ENCODE measurements around the gene LTB.

Gene LTB, protein sequence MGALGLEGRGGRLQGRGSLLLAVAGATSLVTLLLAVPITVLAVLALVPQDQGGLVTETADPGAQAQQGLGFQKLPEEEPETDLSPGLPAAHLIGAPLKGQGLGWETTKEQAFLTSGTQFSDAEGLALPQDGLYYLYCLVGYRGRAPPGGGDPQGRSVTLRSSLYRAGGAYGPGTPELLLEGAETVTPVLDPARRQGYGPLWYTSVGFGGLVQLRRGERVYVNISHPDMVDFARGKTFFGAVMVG

DNA sequence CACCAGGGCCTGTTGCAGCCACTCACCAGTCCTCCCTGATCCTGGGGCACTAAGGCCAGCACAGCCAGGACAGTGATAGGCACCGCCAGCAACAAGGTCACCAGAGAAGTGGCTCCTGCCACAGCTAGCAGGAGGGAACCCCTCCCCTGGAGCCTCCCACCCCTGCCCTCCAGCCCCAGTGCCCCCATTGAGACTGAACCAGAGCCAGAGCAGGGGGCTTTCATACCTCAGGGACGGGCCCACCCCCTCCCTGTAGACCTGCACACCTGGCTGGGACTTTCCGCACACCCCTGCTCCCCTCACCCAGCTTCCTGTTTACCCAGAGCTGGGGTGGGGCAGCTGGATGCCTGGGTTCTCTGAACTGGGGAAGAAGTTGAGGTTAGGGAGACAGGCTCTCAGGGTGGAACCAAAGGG lies at the start of gene LTB:
Gene LTB (minus strand): TSS at position 195 of the 414 bp plus-strand sequence. CDS start 7 bp downstream, at position 188.
- no peak for DNase-seq

DNA sequence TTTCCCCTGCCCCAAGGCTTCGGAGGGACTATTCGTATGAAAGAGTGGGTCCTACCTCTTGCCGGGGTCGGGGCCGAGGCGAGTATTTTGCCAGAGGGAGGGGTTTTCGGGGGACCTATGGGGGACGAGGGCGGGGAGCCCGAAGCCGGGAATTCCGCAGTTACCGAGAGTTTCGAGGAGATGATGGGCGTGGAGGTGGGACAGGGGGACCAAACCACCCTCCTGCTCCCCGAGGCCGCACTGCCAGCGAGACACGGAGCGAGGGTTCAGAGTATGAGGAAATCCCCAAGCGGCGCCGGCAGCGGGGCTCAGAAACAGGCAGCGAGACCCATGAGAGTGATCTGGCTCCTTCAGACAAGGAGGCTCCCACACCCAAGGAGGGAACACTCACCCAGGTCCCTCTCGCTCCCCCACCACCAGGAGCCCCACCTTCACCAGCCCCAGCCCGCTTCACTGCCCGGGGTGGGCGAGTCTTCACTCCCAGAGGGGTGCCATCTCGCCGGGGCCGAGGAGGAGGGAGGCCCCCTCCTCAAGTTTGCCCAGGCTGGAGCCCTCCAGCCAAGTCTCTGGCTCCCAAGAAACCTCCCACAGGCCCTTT lies 49.6 kb upstream of the LTB start:
- DNase-seq: no peak

DNA sequence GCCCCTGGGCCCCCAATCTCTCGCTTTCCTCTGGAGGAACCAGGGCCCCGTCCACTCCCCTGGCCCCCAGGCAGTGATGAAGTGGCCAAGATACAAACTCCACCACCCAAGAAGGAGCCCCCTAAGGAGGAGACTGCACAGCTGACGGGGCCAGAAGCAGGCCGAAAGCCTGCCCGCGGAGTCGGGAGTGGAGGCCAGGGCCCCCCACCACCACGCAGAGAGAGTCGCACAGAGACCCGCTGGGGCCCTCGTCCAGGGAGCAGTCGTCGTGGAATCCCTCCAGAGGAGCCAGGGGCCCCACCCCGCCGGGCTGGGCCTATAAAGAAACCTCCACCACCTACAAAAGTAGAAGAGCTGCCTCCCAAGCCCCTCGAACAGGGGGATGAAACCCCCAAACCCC lies 49.0 kb upstream of the LTB start:
- DNase-seq: no peak

DNA sequence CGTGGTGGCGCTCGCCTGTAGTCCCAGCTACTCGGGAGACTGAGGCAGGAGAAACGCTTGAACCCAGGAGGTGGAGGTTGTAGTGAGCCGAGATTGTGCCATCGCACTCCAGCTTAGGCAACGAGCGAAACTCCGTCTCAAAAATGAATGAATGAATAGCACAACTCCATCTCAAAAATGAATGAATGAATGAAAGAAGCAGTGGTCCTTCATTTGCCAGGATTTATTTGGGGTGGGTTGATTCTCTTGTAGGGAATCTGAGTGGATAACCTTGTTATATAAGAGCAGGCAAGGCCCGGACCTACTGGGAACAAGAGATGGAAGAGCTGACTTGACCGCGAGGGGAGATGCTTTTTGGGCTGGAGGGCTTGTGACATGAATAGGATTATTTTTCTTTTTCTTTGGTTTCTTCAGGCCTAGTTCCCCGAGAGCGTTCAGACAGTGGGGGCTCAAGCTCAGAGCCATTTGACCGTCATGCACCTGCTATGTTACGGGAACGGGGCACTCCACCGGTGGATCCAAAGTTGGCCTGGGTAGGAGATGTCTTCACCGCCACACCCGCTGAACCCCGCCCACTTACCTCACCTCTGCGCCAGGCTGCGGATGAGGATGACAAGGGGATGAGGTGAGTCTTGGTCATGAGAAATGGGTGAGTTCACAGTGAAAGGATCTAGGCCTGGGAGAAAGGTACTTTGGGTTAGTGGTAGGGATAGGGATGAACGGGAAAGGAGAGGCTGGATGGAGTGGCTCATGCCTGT lies 48.1 kb upstream of the LTB start:
- no peak for DNase-seq

DNA sequence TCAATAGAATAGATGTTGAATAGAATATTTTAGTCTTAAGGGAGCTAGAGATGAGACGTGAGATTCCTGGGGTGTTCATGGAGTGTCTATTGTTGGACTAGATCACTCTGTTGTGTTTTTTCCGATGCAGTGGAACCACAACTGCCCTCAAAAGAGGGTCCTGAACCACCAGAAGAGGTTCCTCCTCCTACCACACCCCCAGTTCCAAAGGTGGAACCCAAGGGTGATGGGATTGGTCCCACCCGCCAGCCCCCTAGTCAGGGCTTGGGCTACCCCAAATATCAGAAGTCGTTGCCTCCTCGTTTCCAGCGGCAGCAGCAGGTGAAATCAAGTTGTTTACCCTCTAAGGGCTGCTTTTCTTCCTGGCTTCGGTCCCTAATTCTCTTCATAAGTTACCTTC lies 46.8 kb upstream of the LTB start:
- DNase-seq: no peak

DNA sequence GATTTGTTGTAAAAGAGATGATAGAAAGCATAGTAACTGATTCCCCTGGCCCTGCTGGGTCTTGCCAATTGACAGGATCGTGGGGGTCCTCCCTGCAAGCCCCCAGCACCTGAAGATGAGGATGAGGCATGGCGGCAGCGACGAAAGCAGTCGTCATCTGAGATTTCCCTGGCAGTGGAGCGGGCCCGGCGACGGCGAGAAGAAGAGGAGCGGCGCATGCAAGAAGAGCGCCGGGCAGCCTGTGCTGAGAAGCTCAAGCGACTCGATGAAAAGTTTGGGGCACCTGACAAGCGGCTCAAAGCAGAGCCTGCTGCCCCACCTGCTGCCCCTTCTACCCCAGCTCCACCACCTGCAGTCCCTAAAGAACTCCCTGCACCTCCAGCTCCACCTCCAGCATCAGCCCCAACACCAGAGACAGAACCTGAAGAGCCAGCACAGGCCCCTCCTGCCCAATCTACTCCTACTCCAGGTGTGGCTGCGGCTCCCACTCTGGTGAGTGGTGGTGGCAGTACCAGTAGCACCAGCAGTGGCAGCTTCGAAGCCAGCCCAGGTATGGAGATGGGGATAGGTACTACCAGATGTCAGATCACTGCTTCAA lies 45.6 kb upstream of the LTB start:
- no peak for DNase-seq

GRCh38 chr6:31626952-31627351 lies 44.7 kb upstream of the LTB start:
- no peak for DNase-seq

DNA sequence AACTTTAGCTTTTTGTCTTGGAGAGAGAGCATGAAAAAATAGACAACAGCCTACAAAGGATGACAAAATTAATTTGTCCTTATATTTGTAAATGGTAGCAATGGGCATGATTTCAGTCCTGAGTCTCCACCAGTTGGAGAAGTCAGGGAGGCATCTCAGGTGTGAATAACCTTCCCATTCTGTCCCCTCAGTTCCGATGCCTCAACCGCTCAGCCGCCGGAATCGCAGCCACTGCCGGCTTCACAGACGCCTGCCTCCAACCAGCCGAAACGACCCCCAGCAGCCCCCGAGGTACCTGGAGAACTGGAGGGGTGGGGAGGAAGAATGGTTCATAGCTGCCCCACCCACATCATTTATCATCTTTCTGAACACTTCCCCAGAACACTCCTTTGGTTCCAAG lies 41.8 kb upstream of the LTB start:
- DNase-seq: no peak

DNA sequence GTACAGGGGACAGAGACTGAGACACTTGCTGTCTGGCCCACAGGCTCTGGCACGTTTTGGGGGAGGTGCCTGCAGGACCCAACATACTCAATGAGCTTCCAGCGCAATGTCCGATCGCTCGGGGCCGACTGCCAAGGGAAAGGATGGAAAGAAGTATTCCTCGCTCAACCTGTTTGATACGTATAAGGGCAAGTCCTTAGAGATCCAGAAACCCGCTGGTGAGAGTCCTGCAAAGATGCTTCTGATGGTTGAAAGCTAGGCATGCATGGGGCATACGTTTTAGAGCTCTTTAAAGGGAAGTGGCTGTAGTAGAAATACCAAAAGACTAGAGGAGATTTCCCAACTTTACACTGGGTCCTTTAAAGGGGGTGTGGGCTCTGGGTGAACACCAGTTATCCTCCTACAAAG lies 40.5 kb upstream of the LTB start:
- no peak for DNase-seq

DNA sequence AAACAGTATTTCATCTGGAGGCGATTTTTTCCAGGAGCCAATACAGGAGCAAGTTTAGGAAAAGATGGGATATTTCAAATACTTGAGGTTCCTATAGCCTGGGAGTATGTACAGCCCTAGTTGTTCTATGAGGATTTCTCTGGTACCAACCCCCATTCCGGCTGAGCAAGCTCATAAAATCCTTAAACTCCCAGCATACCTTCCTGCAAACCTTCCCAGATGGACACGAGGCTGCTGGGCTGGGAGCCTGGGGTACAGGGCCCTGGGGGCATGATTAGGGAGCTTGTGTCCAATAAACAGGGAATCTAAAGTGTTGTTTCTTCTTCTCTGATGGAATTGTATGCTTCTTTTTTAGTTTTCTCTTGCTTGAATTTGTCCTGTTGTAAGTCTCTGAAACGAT lies 39.8 kb upstream of the LTB start:
- no peak for DNase-seq

DNA sequence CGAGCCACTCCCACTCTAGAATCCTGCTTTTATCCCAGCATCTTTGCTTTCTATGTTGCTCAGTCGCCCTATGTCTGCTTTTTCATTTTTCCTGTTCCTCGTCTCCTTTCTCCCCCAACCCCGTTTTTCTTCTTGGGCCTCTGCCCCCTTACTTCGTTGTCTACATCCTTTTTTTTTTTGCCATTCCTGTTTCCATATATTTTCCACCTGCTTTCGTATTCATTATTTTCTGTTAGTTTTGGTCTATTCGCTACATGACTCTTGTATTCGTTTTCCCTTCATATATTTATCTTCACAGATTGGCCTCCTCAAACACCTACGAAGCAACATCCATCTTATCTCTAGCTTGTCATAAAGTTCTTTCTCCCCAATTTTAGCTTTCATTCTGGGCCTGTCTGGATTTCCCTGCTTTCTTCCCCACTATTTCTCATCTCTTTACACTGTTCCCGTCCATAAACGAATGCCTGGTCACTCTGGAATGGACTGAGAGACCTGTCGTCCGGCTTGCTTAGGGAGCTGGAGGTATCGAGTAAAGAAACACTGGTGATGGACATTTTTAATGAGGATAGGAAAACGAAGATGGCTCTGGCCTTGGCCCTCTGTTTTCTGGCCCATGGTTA lies 39.2 kb upstream of the LTB start:
- DNase-seq: no peak

GRCh38 chr6:31620586-31621319 lies 38.5 kb upstream of the LTB start, which contains the start of gene PRRC2A:
Gene PRRC2A (plus strand): TSS chr6:31620715. CDS start chr6:31622790, 2,075 bp downstream.
- DNase-seq: peak; percentile 82

- peak; percentile 99 for DNase-seq
These were observed 37.8 kb upstream of the LTB start for GRCh38 chr6:31619805-31620585.

DNA sequence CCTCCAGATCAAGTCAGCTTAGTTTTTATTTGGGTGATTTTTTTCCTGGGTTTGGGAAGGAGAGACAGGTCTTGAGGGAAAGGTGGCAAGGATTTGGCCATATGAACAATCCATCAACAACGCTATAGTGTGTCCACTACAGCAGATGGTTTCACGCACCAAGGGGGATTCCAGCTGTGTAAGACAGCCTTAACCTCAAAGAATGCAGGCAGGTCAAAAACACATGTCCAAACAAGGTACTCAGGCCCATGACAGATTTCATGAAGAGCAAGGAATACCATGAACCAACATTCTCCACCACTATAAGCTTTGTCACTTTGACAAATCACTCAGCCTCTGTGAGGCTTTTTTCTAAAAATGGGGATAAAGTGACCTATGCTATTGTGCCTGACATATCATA lies 34.8 kb upstream of the LTB start:
- DNase-seq: no peak

GRCh38 chr6:31615748-31616147 lies 33.5 kb upstream of the LTB start:
- DNase-seq: no peak

GRCh38 chr6:31614684-31615578 lies 32.7 kb upstream of the LTB start, which contains the start of gene AIF1:
Gene AIF1 (plus strand): TSS chr6:31615234. CDS start chr6:31615330, 96 bp downstream.
- no peak for DNase-seq

DNA sequence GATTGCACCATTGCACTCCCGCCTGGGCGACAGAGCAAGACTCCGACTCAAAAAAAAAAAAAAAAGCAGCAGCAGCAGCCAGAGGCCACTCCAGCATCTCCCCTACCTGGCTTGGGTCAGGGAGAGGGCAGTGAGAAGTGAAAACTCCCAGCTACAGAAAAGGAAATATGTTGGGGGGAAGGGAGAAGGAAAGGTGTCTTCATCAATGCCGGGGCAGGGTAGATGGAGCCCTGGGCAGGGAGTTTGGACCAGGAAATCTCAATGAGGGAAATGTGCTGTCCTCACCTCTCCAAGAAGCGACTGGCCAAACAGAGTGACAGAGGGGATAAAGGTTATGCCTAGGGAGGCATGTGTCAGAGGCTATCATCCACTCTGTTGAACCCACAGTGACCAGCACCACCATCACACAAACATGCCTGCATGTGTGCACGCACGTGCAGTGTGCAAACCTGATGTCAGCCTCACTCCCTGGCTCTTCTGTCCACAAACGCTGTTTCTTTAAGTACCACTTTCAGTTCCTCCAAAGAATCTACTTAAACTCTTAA lies 31.9 kb upstream of the LTB start:
- DNase-seq: no peak

DNA sequence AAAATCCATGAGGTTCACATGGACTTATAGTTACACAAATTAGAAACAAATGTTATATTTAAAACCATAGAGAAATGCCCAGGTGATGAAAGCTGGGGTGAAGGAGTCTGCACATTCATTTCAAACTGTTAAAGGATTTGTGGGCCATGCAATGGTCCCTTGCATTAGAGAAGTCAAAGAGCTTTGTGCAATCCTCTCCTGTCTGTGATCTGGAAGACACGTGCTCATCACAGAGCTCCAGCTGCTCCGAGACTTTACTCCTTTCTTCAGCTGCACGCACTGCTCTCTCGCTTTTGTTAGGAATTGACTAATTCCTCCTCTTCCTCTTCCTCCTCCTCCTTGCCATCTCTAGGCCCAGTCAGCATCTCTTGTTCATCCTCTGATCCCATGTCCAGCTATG lies 28.7 kb upstream of the LTB start:
- DNase-seq: no peak

- DNase-seq: peak; percentile 73
These were observed 27.5 kb upstream of the LTB start for GRCh38 chr6:31609519-31610406.

Measured in COR-L47 (cell line).